GM12878 (cell line): ENCODE measurements around the gene BEST4. TPM values are rescaled to one million over a fixed set of nuclear protein-coding genes. Genes with fewer than 3 reads are reported as not detected.

Source experiments
- ATAC-seq: fragments of 200-7000 bp; cut with Tn5 transposase; 3 replicates; pipeline ENCODE4 v1.9.1; 2020; ENCODE audit warnings: mild to moderate bottlenecking, moderate library complexity
- BruUV-seq: library from RNA; stranded (reverse); fragments of 400-500 nt; replicated peaks from 2 replicates; lab custom pipeline; 2021; lab: Mats Ljungman, UMichigan
- CTCF ChIA-PET: fragments of 300-600 bp; sonication (Branson Sonifier 250); formaldehyde crosslinking; extraction: SDS; loops from one replicate; lab custom pipeline; 2021; ENCODE audit warnings: inconsistent platforms; lab: Yijun Ruan, JAX
- POLR2A ChIA-PET: fragments of 350-600 bp; formaldehyde crosslinking; extraction: SDS; loops from one replicate; lab custom pipeline; 2021; ENCODE audit warnings: inconsistent platforms; lab: Charles Lee
- RAD21 ChIA-PET: fragments of 300-600 bp; sonication (Branson Sonifier 250); formaldehyde crosslinking; loops from one replicate; lab custom pipeline; 2023; ENCODE audit warnings: antibody characterized with exemption; ENCODE audit not compliant: unreplicated experiment; lab: Charles Lee
- SMC1A ChIA-PET: fragments of 300-600 bp; sonication (Branson Sonifier 250); formaldehyde crosslinking; loops from one replicate; lab custom pipeline; 2023; ENCODE audit not compliant: unreplicated experiment, uncharacterized antibody; lab: Charles Lee
- DNase-seq: peaks from one replicate; pipeline ENCODE4 v3.0.0-alpha.2; 2011; ENCODE audit warnings: low read depth, low spot score
- FAIRE-seq: peaks from 3 replicates; lab custom pipeline; 2011; peaks lifted over from hg19 to GRCh38; lab: Jason Lieb, UNC
- H2AFZ ChIP-seq: 2 replicates; pipeline ENCODE4 v1.6.0; 2011; ENCODE audit warnings: low read depth, low read length, control low read depth; ENCODE audit not compliant: control insufficient read depth
- H3K27ac ChIP-seq: 2 replicates; pipeline ENCODE4 v1.5.1; 2011; ENCODE audit warnings: control low read depth; ENCODE audit not compliant: control insufficient read depth, insufficient read depth
- H3K27me3 ChIP-seq, 2 experiments: replicated peaks in 1 of 2; 2 replicates each; pipeline versions ENCODE4 v1.6.0 to v1.6.1; 2011; ENCODE audit warnings: low read length in 1 of 2; ENCODE audit not compliant: control insufficient read depth in 2 of 2, insufficient read depth in 2 of 2
- H3K36me3 ChIP-seq, 2 experiments: 2 replicates each; pipeline ENCODE4 v1.5.1; 2011; ENCODE audit warnings: low read length in 1 of 2; ENCODE audit not compliant: control insufficient read depth in 2 of 2, insufficient read depth in 2 of 2
- H3K4me1 ChIP-seq: 2 replicates; pipeline ENCODE4 v1.6.1; 2011; ENCODE audit warnings: mild to moderate bottlenecking, low read length, moderate library complexity, mixed read lengths; ENCODE audit not compliant: control insufficient read depth, insufficient read depth
- H3K4me2 ChIP-seq: 2 replicates; pipeline ENCODE4 v1.6.0; 2011; ENCODE audit warnings: control low read depth; ENCODE audit not compliant: control insufficient read depth, insufficient read depth
- H3K4me3 ChIP-seq: fragments of 200-600 bp; sonication (generic); 2 replicates; pipeline ENCODE4 v1.5.1; 2016
- H3K79me2 ChIP-seq: 2 replicates; pipeline ENCODE4 v1.6.0; 2011; ENCODE audit warnings: low read length; ENCODE audit not compliant: control insufficient read depth, insufficient read depth
- H3K9ac ChIP-seq: 2 replicates; pipeline ENCODE4 v1.8.0; 2011; ENCODE audit warnings: low read length, control low read depth, mixed read lengths; ENCODE audit not compliant: control insufficient read depth, insufficient read depth
- H3K9me3 ChIP-seq: replicated peaks from 3 replicates; pipeline ENCODE4 v1.5.1; 2011; ENCODE audit warnings: mild to moderate bottlenecking, low read length; ENCODE audit not compliant: control insufficient read depth, insufficient read depth
- H4K20me1 ChIP-seq: 2 replicates; pipeline ENCODE4 v1.6.0; 2011; ENCODE audit not compliant: control insufficient read depth, insufficient read depth
- CHD1 ChIP-seq: IDR thresholded peaks from 2 replicates; pipeline ENCODE4 v1.6.1; 2012; ENCODE audit warnings: low read depth, low read length, improper control_type of control experiment
- GATAD2B ChIP-seq: fragments of 450-650 bp; conservative IDR thresholded peaks from 2 replicates; pipeline ENCODE4 v1.6.1; 2017; ENCODE audit warnings: low read depth, mild to moderate bottlenecking, moderate library complexity
- MTA3 ChIP-seq: IDR thresholded peaks from 2 replicates; pipeline ENCODE4 v1.6.1; 2012; ENCODE audit warnings: low read length, inconsistent platforms, borderline replicate concordance
- WGBS: methylation state at CpG from one replicate; pipeline ENCODE4 v1.1.6; 2016; ENCODE audit warnings: low lambda C conversion rate; ENCODE audit not compliant: insufficient replicate concordance, insufficient coverage; ENCODE audit errors: missing lambda C conversion rate; 5-methylcytosine and 5-hydroxymethylcytosine counted together
- in situ Hi-C: fragments of 300-500 bp; cut with MboI; formaldehyde crosslinking; loops from 9 replicates; pipeline ENCODE4 v1.14.3; 2018; ENCODE audit warnings: mixed read lengths
- intact Hi-C: fragments of 100-400 bp; cut with micrococcal nuclease; formaldehyde crosslinking; loops from one replicate; pipeline ENCODE4 v1.14.2; 2022; ENCODE audit not compliant: unreplicated experiment
- polyA plus RNA-seq, 11 experiments: library from polyadenylated mRNA; depleted of rRNA in 4 of 11; unstranded in 6 of 11; stranded (reverse) in 5 of 11; fragments of >200 nt; fragmentation: Nextera tagmentation in 4 of 11; fragmentation: Illumina TruSeq in 1 of 11; extraction: Ambion mirVana in 4 of 11; extraction: Trizol in 1 of 11; gene quantifications; 1 replicate in 1 of 11; 2 replicates in 10 of 11; pipeline versions ENCODE4 v1.2.1 to v1.2.3, GENCODE V29; 2011 to 2016; ENCODE audit warnings: inconsistent platforms in 2 of 11, missing spikeins in 2 of 11, low read depth in 1 of 11
- total RNA-seq, 4 experiments: library from RNA; depleted of rRNA in 3 of 4; stranded (reverse); fragments of >200 nt in 3 of 4; fragmentation: Illumina TruSeq in 1 of 4; extraction: Trizol in 1 of 4; gene quantifications; 2 replicates each; pipeline versions ENCODE4 v1.2.1 to v1.2.3, GENCODE V29; 2013 to 2021

The BEST4 gene
- total and polyA plus RNA-seq, 10 of the 15 experiments (the other 5 are each of a cell fraction or from before 2014, with no cell fraction given): 0.06 to 1.3 (median 0.42) TPM

DNA sequence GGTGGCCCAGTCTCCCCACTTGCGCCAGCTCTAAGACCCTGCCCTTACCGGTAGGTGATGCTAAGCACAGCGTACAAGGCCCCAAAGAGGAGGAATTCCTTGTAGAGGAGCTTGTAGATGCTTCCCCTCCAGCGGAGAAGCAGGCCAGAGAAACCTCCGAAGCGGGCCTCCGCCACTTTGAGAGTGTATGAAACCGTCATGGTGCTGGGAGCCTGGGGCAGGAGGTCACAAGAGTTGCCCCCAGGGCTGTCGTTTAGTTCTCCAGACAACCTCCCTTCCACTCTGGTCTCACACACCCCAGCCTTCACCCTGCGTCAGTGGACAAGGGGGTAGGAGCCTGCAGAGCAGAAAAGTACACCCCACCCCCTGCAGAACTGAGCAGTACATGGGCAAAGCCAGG is 464 bp downstream of the BEST4 start:
- ChIA-PET SMC1A (interaction anchor here (2.3 to 2.5 kb wide), 2 partner anchors 12 to 225 kb away, joined by 6 to 12 read pairs; partner anchors contain the start of genes HECTD3, RPS8 and UROD), CTCF (interaction anchor here (1.1 to 2.4 kb wide), 11 partner anchors 10 to 705 kb away, joined by 3 to 10 read pairs (median 3); partner anchors contain the start of genes HECTD3, PLK3 and UROD), POLR2A (interaction anchor here (0.5 to 2.4 kb wide), 5 partner anchors 12 to 713 kb away, joined by 3 to 9 read pairs (median 4); partner anchors contain the start of gene RPS8)
- no peaks in the 10 kb centered on the region for H3K9me3 ChIP-seq
- H2AFZ ChIP-seq: no peak overlapping the region
- H3K4me2 ChIP-seq: no peak overlapping the region
- in situ Hi-C loops: no loop called here
- FAIRE-seq: no peak
- no peak for ATAC-seq
- H4K20me1 ChIP-seq: no peaks in the 10 kb centered on the region
- H3K9ac ChIP-seq: no peak overlapping the region
- H3K79me2 ChIP-seq: no peaks in the 10 kb centered on the region; the same call in 1 of the 2 replicates
- H3K4me3 ChIP-seq: no peak overlapping the region
- no peak for DNase-seq
- peaks cover 30% of the 10 kb centered on the region for H3K4me1 ChIP-seq
- no peaks in the 10 kb centered on the region for H3K27me3 ChIP-seq
- no peak overlapping the region for H3K27ac ChIP-seq
- TF ChIP-seq MTA3 (no peak), GATAD2B (no peak)
- TF ChIP-seq, all 136 proteins: peak for 0
- WGBS: 77% methylated on average over 10 of the region's 10 CpGs
- BruUV-seq: no TSS peak
- RAD21 ChIA-PET: interaction anchor here (1.3 kb wide), 1 partner anchor 13 kb away, joined by 4 read pairs; the partner anchor contains the start of gene PLK3
- no peaks in the 10 kb centered on the region for H3K36me3 ChIP-seq
- intact Hi-C loops: no loop called here

DNA sequence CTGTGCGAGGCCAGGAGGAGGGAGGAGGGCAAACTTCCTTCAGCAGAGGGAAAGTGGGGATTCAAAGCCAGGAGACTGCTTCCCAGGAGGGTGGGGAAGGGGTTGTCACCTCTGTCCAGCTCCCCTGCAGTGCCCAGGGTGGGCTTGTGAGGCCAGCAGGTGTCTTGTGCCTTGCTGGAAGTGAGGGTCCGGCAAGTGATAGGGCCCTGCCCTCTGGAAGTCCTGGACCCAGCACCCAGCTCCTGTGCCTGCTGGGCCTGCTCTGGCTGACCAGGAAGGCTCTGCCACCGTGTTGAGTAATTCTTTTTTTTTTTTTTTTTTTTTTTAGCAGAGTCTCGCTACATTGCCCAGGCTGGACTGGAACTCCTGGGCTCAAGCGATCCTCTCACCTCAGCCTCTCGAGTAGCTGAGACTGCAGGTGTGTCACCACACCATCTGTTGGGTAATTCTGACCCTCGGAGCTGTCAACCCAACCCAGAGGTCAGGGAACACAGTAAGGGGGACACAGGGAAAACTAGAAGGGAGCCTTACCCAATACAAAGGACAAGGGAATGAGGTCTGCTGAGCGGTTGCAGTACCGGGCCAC is 1.0 kb downstream of the BEST4 start:
- Histone ChIP-seq H4K20me1 (no peaks in the 10 kb centered on the region), H3K36me3 (peaks cover 0 to 3% of the 10 kb centered on the region in 2 experiments; a peak in 1 of 4 replicates), H3K9ac (peak overlapping the region; percentile 41; the same call in 1 of the 2 replicates), H3K27me3 (no peaks in the 10 kb centered on the region), H3K79me2 (no peaks in the 10 kb centered on the region; the same call in 1 of the 2 replicates), H3K4me3 (no peak overlapping the region), H3K4me1 (peaks cover 30% of the 10 kb centered on the region), H3K27ac (no peak overlapping the region), H2AFZ (peak overlapping the region; percentile 95), H3K9me3 (no peaks in the 10 kb centered on the region), H3K4me2 (peak overlapping the region; percentile 90)
- ATAC-seq (no peak), FAIRE-seq (no peak), DNase-seq (no peak)
- WGBS: 83% methylated on average over 6 of the region's 9 CpGs
- in situ Hi-C loops: no loop called here
- ChIA-PET SMC1A (interaction anchor here (0.7 to 2.5 kb wide), 4 partner anchors 12 to 513 kb away, joined by 3 to 12 read pairs (median 5); partner anchors contain the start of genes HECTD3, RPS8 and UROD), CTCF (interaction anchor here (0.7 to 5.2 kb wide), 14 partner anchors 10 to 706 kb away, joined by 3 to 40 read pairs (median 3); partner anchors contain the start of genes HECTD3, PLK3, RNU5D-1 and RPS8), RAD21 (interaction anchor here (0.7 to 1.4 kb wide), 3 partner anchors 13 to 56 kb away, joined by 4 to 7 read pairs (median 4); partner anchors contain the start of genes PLK3 and RNU5D-1), POLR2A (interaction anchor here (0.5 to 2.4 kb wide), 5 partner anchors 11 to 804 kb away, joined by 3 to 9 read pairs (median 5); partner anchors contain the start of gene RPS8)
- no TSS peak for BruUV-seq
- no peak for TF ChIP-seq CHD1
- intact Hi-C loops: no loop called here
